Measurements from ENCODE around the gene ID2. TPM values are rescaled to one million over a fixed set of nuclear protein-coding genes. Genes with fewer than 3 reads are reported as not detected.

The ID2 gene, protein sequence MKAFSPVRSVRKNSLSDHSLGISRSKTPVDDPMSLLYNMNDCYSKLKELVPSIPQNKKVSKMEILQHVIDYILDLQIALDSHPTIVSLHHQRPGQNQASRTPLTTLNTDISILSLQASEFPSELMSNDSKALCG
- 90.1 and 98.7 TPM in 2 replicates for total RNA-seq

DNA sequence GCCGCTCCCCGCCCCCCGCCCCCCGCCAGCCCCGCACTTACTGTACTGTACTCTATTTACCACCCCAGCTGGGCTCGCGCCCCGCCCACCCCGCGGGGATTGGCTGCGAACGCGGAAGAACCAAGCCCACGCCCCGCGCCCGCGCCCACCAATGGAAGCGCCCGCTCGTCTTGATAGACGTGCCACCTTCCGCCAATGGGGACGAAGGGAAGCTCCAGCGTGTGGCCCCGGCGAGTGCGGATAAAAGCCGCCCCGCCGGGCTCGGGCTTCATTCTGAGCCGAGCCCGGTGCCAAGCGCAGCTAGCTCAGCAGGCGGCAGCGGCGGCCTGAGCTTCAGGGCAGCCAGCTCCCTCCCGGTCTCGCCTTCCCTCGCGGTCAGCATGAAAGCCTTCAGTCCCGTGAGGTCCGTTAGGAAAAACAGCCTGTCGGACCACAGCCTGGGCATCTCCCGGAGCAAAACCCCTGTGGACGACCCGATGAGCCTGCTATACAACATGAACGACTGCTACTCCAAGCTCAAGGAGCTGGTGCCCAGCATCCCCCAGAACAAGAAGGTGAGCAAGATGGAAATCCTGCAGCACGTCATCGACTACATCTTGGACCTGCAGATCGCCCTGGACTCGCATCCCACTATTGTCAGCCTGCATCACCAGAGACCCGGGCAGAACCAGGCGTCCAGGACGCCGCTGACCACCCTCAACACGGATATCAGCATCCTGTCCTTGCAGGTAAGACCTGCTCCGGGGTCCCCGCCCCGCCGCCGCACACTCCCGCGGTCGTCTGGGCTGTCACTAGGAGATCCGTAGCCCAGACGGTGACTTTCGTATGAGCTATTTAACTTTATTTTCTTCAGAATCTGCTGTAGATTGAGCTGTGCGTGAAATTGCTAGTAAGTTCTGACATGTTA, at the start of gene ID2:
TSS of gene ID2 (plus strand) at position 271 of the 907 bp plus-strand sequence. CDS start at position 381, 110 bp downstream.

Other genes with a start within 250 kb of the ID2 start
- 31.3 and 31.5 TPM in 2 replicates for gene KIDINS220, start 155.6 kb downstream of the ID2 start, total RNA-seq